Breast epithelium (tissue), 3 donors: ENCODE measurements around the gene LIMD2.

Source experiments
- POLR2AphosphoS5 ChIP-seq, 3 donors: sonication (generic); formaldehyde crosslinking; IDR thresholded peaks; one replicate each; pipeline ENCODE4 v1.6.1; 2017; ENCODE audit warnings: antibody characterized with exemption in 3 of 3
- TF ChIP-seq, protein P1 (sequence below), 3 donors: fragments of 450-650 bp; IDR thresholded peaks; one replicate each; pipeline ENCODE4 v1.5.1; 2016 to 2017; ENCODE audit warnings: antibody characterized with exemption in 3 of 3, mild to moderate bottlenecking in 3 of 3, moderate library complexity in 3 of 3

DNA sequence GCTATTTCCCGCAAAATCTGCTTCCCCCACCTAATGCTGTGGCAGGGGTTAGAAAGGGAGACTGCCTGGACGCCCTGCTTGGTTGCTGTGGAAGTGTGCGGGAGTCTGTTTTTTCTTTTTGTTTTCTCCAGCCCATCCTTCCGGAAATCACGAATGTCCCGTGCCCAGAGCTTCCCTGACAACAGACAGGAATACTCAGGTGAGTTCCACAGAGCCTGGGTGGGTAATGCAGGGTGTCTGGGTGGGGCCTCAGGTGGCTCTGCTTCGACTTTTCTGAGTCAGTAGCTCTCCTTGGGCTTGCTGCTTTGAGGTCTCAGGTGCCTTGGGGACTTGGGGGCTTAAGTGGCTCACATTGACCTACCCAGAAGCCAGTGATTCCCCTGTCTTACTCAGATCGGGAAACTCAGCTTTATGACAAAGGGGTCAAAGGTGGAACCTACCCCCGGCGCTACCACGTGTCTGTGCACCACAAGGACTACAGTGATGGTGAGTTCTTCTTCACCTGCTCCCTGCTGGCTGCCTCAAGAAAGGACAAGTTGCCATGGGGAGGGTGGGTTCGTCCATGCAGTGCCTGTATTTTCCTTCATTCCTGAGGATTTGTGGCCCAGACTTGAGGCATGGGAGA is 11.4 kb downstream of the LIMD2 start:
- TF ChIP-seq, protein P1, sequence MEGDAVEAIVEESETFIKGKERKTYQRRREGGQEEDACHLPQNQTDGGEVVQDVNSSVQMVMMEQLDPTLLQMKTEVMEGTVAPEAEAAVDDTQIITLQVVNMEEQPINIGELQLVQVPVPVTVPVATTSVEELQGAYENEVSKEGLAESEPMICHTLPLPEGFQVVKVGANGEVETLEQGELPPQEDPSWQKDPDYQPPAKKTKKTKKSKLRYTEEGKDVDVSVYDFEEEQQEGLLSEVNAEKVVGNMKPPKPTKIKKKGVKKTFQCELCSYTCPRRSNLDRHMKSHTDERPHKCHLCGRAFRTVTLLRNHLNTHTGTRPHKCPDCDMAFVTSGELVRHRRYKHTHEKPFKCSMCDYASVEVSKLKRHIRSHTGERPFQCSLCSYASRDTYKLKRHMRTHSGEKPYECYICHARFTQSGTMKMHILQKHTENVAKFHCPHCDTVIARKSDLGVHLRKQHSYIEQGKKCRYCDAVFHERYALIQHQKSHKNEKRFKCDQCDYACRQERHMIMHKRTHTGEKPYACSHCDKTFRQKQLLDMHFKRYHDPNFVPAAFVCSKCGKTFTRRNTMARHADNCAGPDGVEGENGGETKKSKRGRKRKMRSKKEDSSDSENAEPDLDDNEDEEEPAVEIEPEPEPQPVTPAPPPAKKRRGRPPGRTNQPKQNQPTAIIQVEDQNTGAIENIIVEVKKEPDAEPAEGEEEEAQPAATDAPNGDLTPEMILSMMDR (IDR thresholded peaks at IDR 0.05): no peak
- TF ChIP-seq POLR2AphosphoS5 (IDR thresholded peaks at IDR 0.05): no peak
